Stromal cell of bone marrow (primary cell): ENCODE results near the gene RFK.
"Not testable (repeated sequence)": the region's sequence is repeated elsewhere in the genome, so short reads cannot be mapped to it uniquely, and the experiment has no call there.

Experiments
- DNase-seq: peaks from one replicate; pipeline ENCODE4 v3.0.0-alpha.2; 2012; ENCODE audit warnings: low read depth

RFK gene

DNA sequence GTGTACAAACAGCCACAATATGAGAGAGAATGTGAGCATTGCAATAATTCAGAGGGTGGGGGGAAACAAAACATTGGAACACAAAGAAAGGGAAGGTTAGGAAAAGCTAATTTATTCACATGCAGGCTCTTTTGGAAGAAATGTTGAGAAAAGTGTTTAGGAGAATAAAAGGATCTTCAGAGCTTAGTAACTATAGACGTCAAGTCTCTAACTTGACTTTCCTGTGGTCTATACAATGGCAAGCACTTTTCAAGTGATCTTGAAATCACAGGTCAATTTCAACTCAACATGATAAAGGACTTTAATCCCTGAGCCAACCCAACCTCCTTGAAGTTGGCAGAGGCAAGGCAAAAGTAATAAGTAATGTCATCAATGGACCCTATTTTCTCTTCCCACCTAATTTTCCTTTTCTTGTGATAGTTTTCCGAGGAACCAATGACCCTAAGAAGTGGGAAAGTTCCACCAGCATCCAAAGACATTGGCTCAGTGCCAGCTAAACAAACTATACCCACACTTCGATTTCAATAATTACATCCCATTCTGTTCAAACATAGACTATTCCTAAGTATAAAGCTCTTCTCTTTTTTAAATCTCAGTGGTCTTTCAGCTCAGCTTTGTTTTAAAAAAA lies 23.7 kb downstream of the RFK start:
- no peak for DNase-seq

DNA sequence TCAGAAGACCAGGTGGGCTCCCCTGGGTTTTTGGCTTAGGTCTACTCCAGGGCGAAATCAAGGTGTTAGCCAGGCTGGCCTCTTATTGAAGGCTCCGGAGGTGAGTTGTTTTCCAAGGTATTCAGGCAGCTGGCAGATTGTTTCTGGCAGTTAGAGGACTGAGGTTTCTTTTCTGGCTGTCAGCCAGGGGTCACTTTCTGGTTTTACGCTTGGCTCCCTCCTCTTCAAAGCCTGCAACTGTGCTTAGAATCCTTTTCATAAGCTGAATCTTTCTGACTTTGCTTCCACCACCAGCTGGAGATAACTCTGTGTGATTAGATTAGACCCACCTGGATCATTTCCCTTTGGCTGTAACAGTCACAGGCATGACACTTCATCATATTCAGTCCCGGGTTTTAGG lies 24.6 kb downstream of the RFK start:
- DNase-seq, result no peak

DNA sequence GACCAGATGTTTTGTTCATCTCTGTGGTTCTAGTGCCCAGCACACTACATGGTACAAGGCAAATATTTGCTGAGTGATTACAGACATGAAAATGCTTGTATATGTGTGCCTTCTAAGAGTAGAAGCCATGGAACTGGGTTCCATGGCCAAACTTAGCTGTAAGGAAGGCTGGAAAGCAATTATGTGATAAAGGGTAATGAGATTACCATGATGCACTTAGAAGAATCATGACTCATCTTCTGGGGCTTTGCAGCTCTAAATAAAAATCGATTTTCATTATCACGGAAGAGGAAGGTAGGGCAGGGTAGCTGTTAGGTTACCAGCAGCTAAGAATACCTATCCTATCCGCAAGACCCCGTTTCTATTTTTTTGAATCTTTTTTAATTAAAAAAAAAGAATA lies 28.0 kb downstream of the RFK start:
- no peak for DNase-seq

DNA sequence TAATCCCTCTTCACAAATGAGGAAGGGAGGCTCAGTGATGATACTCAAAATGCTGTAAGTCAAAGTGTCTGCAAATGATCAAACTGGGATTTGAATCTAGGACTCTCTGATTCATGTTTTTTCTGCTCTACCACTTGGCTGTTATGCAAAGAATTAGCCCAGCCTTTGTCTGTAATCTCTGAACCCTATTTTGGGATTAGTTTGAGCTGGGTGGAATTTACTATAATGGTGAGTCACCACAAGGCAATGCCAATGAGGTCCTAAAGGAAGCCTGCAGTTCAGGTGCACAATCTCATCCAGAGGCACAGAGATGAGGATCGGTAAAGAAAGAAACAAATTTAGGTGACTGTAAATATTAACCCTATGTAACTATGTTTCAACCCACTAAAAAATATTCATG lies 29.2 kb downstream of the RFK start:
- DNase-seq, result peak; percentile 21

DNA sequence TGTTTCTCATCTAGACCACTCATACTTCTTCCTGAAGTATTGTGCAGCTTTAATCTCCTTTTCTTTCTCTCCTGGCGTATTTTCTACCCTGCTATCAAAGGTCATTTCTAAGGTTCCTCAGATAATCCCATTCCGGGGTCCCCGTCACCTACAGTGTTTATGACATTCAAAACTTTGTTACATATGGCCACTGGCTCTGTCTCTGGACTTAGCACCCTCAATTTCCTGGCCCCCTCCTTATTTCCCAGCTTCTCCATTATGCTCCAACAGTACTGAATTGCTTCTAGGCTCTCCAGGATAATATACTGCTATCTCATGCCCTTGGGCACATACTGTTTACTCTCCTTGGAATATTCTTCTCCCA lies 31.2 kb downstream of the RFK start:
- no peak for DNase-seq

DNA sequence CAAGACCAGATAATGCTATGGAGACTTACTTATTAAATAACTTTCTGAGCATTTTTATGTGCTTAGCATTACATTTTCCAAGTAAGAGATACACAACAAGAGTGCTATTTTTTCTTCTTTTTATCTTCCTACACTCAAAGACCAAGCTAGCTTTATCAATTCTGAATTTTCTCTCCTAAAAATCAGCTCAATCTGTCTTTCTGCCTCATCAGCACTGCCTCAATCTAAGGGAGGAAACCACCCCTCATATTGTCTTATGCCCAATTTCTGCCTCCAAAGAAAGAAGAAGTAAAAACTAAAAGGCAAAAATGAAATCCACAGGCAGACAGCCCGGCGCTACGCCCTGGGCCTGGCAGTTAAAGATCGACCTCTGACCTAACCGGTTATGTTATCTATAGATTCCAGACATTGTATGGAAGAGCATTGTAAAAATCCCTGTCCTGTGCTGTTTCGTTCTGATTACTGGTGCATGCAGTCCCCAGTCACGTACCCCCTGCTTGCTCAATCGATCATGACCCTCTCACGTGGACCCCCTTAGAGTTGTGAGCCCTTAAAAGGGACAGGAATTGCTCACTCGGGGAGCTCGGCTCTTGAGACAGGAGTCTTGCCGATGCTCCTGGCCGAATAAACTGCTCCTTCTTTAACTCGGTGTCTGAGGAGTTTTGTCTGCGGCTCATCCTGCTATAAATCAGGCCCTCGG lies 31.7 kb downstream of the RFK start:
- not testable (repeated sequence) for DNase-seq

DNA sequence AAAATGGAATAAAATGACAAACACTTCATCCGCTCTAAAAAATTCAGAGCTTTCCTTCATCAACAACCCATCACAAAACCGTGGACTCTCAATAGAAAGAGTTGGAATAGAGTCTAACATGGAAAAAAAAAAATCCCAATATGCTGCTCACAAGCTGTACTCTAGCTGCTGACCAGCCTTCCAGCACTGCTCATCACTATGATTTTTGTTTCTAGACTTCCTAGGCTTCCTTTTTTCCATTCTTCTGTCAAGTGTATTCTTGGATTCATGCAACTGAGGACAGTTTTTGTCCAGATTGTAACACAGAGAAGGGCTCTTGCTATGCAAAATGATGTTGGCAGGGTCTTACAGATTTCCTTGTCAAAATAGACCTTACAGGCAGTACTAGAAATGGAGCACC lies 34.5 kb downstream of the RFK start:
- no peak for DNase-seq

DNA sequence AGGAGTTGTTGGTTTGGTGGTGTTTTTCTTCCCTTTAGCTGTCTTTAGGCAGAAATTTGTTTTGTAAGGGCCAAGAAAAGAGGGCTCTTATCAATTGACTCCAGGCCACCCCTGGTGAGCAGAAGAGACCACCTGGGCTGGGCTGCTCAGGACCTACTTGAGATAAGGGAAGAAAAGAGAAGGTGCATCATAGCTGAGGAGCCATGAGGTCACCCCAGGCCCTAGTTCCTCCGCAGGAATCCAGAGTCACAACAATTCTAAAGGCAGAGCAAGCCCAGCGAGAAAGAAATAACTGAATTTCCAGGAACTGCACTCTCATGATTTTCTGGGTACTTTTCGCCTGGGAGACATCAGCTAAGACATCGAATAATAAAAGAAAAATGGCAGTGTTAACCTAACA lies 34.9 kb downstream of the RFK start:
- no peak for DNase-seq

DNA sequence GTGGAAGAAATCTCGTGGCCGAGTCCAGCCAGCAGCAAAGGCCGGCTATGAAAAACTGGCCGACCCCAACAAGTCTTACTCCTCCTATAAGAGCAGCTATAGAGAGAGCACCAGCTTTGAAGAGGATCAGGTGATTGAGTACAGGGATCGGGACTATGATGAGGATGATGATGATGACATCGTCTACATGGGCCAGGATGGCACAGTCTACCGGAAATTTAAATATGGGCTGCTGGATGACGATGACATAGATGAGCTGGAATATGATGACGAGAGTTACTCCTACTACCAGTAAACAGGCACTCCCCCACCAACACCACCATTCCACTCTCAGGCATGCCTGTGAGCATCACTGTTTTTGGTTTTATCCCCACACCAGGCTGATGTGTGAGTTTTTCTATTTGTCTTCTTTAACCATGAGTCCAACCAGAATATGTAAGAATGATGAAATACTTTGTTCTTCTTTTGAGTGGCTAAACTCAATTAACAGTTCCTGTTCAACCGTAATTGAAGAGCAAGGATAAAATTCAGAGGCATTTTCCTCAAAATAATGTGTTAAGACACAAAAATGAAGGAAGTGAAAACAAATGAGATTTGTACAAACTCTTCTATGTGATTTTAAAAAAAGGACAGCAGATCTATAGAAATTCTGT lies 35.5 kb downstream of the RFK start:
- DNase-seq, result no peak

DNA sequence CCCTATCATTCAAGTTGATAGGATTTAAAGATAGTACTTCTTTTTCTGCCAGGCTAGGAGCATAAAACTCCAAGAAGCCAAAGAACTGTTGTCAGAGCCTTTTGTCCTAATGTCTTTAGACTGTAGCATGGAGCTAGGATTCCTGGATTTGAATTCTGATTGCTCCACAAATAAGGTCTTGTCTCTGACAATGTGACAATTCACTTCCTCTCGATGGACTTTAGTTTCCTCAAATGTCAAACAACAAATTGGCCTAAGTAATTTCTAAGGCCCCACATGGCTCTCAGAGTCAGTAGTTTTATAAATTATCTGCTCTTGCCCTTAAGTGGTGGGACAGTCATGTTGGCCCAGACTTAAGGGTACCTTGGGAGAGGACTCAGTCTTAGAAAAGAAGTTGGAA lies 36.7 kb downstream of the RFK start:
- no peak for DNase-seq

DNA sequence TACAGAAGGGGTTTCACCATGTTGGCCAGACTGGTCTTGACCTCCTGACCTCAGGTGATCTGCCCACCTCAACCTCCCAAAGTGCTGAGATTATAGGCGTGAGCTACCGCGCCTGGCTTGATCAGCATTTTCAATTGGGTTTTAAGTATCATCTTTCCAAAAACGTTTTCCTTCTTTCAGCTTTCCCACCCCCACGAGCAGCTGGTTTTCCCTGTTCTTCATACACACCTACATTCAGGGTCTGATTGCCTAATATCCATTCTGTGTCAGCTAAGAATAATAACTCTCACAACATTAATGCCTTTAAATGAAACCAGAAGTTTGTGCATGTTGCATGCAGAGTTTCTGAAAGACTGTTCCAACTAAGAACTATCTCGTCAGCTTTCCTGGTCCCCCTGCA lies 38.3 kb downstream of the RFK start:
- DNase-seq, result no peak

DNA sequence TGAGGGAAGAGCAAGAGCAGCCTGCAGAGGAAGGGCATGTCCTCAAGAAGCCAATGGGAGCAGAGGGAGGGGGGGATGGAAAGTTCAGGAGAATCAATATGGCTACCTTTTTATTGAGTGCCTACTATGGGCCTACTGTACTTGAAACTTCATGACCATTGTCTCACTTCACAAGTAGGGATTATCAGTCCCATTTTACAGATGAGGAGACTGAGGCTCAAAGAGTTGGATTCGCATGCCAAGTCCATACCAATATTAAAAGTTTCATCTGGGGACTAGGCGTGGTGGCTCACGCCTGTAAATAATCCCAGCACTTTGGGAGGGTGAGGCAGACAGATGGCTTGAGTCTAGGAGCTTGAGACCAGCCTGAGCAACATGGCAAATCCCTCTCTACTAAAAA lies 40.0 kb downstream of the RFK start:
- DNase-seq, result no peak

DNA sequence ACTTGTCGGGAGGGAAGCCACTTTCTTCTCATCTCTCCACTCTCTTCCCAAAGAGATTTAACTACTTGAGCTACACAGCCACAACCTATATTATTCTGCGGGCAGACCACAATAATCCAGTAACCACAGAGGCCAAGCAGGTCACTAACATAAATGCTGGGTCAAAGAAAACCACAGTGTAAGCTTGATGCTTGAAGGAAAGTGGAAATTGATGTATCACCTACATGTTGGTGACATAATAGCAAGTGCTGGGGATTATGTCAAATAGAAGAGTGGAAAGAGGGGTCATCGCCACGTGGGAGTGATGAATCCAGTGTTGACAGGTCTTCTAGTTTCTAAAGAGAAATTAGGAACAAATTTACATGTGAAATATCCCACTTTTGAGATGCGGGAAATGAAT lies 40.9 kb downstream of the RFK start:
- no peak for DNase-seq

DNA sequence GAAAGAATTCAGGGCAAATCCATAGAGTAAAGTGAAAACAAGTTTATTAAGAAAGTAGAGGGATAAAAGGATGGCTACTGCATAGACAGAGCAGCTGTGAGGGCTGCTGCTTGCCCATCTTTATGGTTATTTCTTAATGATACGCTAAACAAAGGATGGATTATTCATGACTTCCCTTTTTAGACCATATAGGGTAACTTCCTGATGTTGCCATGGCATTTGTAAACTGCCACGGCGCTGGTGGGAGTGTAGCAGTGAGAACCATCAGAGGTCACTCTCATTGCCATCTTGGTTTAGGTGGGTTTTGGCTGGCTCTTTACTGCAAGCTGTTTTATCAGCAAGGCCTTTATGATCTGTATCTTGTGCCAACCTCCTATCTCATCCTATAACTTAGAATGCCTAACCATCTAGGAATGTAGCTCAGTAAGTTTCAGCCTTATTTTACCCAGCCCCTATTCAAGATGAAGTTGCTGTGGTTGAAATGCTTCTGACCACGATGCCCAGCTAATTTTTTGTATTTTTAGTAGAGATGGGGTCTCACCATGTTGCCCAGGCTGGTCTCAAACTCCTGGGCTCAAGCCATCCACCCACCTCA lies 42.1 kb downstream of the RFK start:
- DNase-seq, result no peak

DNA sequence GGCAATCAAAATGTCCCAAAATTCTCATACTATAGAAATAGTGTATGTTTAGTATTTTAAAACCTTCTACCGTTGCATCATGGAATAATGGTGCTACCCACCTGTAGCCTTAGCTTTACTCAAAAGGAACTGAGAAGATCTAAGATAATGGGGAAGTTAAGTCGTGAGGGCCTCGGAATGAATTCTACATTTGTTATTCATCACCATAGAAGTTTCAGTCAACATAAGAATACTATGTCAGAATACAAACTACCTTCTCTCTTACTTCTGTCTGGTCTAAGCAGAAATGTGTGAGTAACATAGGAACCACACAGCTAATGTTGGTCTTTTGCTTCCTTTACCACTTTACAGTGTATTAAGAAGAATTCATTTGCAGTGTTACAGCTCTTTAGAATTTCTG lies 43.2 kb downstream of the RFK start:
- DNase-seq, result no peak

DNA sequence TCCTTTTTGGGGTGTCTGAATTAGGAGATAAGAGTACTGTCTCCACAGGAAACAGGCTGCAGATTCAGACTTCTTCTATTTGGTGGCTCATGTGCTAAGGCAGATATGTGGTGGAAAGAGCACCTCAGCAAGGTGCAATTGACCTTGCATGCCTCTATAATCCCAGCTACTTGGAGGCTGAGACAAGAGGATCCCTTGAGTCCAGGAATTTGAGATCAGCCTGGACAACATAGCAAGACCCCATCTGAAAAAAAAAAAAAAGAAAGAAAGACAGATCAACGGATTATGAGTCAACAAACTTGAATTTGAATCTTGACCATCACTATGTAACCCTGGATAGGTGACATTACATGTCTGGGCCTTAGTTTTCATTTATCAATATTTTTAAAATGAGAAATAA lies 44.4 kb downstream of the RFK start:
- no peak for DNase-seq

DNA sequence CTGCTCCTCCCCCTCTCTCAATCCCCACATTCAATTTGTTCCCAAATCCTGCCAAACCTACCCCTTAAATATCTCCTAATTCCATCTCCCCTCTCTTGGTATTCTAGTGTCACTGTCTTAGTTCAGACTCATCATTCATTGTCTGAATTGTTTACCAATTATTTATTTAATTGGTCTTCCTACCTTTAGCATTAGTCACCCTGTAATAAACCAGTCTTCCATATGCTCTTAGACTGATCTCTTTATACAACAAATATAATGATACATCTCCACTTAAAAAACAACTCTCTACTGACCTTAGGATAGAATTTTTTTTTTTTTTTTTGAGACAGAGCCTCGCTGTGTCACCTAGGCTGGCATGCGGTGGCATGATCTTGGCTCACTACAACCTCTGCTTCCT lies 51.4 kb downstream of the RFK start:
- no peak for DNase-seq

DNA sequence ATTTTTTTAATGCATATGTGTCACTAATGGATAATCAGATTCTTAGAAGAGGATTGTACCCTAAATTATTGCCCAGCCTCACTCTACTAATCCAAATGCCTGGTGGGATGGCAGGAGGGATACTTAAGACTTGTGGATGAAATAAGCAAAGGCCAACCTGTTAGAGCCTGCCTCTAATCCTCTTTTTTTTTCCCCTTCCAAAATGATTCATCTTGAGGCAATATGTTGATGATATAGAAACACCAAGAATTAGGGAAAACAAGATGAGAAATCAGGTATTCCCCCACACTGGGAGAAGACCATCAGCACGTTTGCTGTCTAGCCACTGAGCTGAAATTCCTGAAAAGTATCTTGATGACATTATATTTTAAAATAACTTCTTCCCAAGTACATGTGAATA lies 52.0 kb downstream of the RFK start:
- no peak for DNase-seq

DNA sequence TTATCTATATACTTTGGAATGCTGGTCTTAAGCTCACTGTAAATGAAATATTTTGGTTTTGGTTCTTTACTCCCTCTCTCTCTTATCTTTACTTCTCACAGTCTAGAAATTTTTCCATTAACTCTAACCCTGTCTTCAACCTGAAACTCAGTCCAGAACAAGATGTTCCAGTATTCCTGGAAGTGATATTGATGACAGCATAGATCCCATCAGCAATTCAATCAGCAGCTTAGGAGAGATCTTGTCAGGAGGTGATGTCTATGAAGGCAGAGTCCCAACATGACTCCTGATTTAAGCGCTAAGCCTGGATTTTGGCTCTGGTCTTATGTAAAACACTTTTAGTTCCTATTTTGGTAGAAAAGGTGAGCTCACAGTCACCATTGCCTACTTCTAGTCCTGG lies 52.6 kb downstream of the RFK start:
- no peak for DNase-seq

DNA sequence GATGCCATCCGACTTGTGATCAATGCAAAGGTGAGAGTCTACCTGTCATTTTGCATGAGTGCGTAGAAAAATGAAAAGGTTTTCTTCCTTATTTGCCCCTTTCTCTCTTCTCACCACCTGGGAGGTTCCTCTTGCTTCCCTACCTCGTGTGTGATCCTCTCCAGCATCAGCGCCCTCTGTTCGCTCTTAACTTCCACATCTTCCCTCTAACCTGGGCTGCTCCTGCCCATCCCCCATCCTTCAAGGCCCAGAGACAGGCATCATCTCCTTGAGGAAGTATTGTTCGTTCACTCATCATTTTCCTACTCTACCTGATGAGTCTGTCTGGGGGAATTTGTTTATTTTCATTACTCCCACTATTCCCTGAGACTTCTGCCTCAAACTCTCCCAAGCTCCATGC lies 55.8 kb downstream of the RFK start:
- no peak for DNase-seq

DNA sequence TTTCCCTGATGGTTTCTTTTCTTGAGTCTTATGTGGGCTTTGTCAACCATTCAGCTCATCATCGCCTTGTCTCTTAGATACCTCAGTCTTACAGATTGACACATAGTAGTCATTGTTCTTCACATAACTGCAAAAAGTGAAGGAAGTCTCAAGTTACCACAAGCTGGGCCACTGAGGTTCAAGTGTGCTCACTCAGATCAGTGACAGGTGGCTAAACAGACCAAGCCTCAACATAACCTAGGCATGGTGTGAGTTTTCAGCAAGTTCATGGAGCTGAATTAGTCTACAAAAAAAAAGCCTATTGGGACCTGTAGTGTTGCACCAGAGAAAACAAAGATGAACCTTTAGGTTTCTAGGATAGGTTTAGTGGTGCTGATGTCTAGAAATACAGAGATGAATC lies 58.2 kb downstream of the RFK start:
- DNase-seq, result no peak
